ENCODE data around the gene PGLYRP1. TPM values are rescaled to one million over a fixed set of nuclear protein-coding genes. Genes with fewer than 3 reads are reported as not detected.

PGLYRP1 gene
- total RNA-seq, 1 experiment from 2014 or later, result not detected

- Mint-ChIP-seq H3K9me3 (peaks cover 3 to 4% of the 10 kb centered on the region in 2 experiments; a peak in 2 of 5 replicates), H3K27me3 (ENCODE audit: low read depth) (no peaks in the 10 kb centered on the region; the same call in 1 of the 2 replicates), H3K36me3 (ENCODE audit: insufficient read depth in 1 of 3, low read depth in 3 of 3) (peaks cover 4 to 14% (median 13%) of the 10 kb centered on the region in 3 experiments; a peak in 5 of 7 replicates), H3K4me1 (peaks cover 10 to 19% of the 10 kb centered on the region in 2 experiments), H3K4me3 (peak overlapping the region in 1 of 2 experiments; percentile 27; a peak in 1 of 5 replicates), H3K27ac (no peak overlapping the region)
- H2BK20ac ChIP-seq (ENCODE audit: low read depth, low read length, poor library complexity, severe bottlenecking), result no peak overlapping the region
- no peaks in the 10 kb centered on the region for H3K27me3 ChIP-seq (ENCODE audit: insufficient read depth, low read length)
- no peak overlapping the region for H3K18ac ChIP-seq (ENCODE audit: insufficient read length, low read depth, low read length)
- no peaks in the 10 kb centered on the region for H3K79me2 ChIP-seq (ENCODE audit: insufficient read depth, low read length)
- no peak overlapping the region for H3K56ac ChIP-seq (ENCODE audit: insufficient read length, low read depth, low read length)
- no peak overlapping the region for H3T11ph ChIP-seq (ENCODE audit: low read length)
- no peak overlapping the region for H3K9ac ChIP-seq (ENCODE audit: extremely low read depth, insufficient read length, low read length)
- H4K5ac ChIP-seq (ENCODE audit: insufficient read length, low read depth, low read length), result no peak overlapping the region
- H2BK5ac ChIP-seq (ENCODE audit: insufficient read length, low read length), result no peak overlapping the region
- H4K91ac ChIP-seq (ENCODE audit: insufficient read length, low read depth, low read length), result no peak overlapping the region
- no CpG with 5 or more reads among the region's 11 CpGs for WGBS (ENCODE audit: extremely low coverage, insufficient read length, low lambda C conversion rate)
- TF ChIP-seq CTCF (conservative IDR thresholded peaks at IDR 0.05), result no peak
- no peaks in the 10 kb centered on the region for H4K20me1 ChIP-seq (ENCODE audit: control insufficient read depth, insufficient read depth, insufficient read length)
- no peak overlapping the region for H2AK5ac ChIP-seq (ENCODE audit: insufficient read length, low read length)
- H2BK120ac ChIP-seq (ENCODE audit: low read depth, low read length, poor library complexity, severe bottlenecking), result no peak overlapping the region
- H3K79me1 ChIP-seq (ENCODE audit: insufficient read depth, low read depth, low read length, poor library complexity, severe bottlenecking), result no peaks in the 10 kb centered on the region
- no peaks in the 10 kb centered on the region for H3K23me2 ChIP-seq (ENCODE audit: insufficient read length, low read depth, low read length, poor library complexity, severe bottlenecking)
- H3K9me3 ChIP-seq (ENCODE audit: control insufficient read depth, low read depth, low read length), result no peaks in the 10 kb centered on the region
- no peaks in the 10 kb centered on the region for H3K4me1 ChIP-seq (ENCODE audit: insufficient read depth, low read length)
- no peak overlapping the region for H3K14ac ChIP-seq (ENCODE audit: insufficient read depth, low read length)
- H3K27ac ChIP-seq (ENCODE audit: insufficient read length, low read depth, low read length), result no peak overlapping the region
- no peak for DNase-seq
- H2BK12ac ChIP-seq (ENCODE audit: insufficient read length, low read depth, low read length), result no peak overlapping the region
- no peak overlapping the region for H2BK15ac ChIP-seq (ENCODE audit: low read depth, low read length)
- no peak overlapping the region for H4K8ac ChIP-seq (replicated peaks; ENCODE audit: insufficient read length, low read depth, low read length)
- H3K23ac ChIP-seq (ENCODE audit: insufficient read length, low read depth, low read length), result no peak overlapping the region
- no peak overlapping the region for H3K4me2 ChIP-seq (ENCODE audit: insufficient read depth, insufficient read length, low read length)
- no peak overlapping the region for H2AFZ ChIP-seq (ENCODE audit: low read length)
- H3K4ac ChIP-seq (ENCODE audit: low read depth, low read length), result no peak overlapping the region
These were observed 492 bp upstream of the PGLYRP1 start for GRCh38 chr19:46023311-46023779.
